GM10248 (cell line): ENCODE measurements around the gene EME2.

Experiments used
- CTCF ChIA-PET: fragments of 300-600 bp; sonication (Branson Sonifier 250); formaldehyde crosslinking; extraction: SDS; loops from one replicate; lab custom pipeline; 2021; ENCODE audit warnings: antibody characterized with exemption; lab: Yijun Ruan, JAX
- POLR2A ChIA-PET: fragments of 350-650 bp; sonication (Branson Sonifier 250); formaldehyde crosslinking; extraction: SDS; loops from one replicate; lab custom pipeline; 2020; ENCODE audit warnings: antibody characterized with exemption; lab: Yijun Ruan, JAX
- DNase-seq: peaks from one replicate; pipeline ENCODE4 v3.0.0; 2012; ENCODE audit errors: extremely low spot score
- TF ChIP-seq, protein P1 (sequence below): IDR thresholded peaks from 2 replicates; pipeline ENCODE4 v1.5.1; 2012; ENCODE audit warnings: mild to moderate bottlenecking, low read depth; ENCODE audit errors: extremely low read depth, missing control alignments, control extremely low read depth

Gene EME2

DNA sequence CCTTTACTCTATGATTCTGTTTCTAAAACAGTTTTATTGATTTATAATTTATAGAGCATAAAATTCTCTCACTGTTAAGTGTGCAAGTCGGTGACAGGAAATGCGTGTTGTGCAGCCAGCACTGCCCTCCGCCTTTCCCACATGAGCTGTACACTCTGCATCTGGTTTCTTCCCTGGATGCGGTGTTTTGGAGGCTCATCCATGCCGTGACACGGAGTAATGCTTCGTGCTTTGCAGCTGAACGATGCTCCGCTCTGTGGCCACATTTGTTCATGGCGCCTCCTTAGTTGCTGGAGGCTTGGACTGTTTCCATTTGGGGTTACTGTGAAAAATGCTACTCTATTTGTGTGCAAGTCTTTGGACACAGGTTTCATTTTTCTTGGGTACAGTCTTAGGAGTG, 28.1 kb downstream of the EME2 start:
- POLR2A ChIA-PET = no interaction called here
- CTCF ChIA-PET = no interaction called here
- DNase-seq = no peak
- TF ChIP-seq, protein P1, sequence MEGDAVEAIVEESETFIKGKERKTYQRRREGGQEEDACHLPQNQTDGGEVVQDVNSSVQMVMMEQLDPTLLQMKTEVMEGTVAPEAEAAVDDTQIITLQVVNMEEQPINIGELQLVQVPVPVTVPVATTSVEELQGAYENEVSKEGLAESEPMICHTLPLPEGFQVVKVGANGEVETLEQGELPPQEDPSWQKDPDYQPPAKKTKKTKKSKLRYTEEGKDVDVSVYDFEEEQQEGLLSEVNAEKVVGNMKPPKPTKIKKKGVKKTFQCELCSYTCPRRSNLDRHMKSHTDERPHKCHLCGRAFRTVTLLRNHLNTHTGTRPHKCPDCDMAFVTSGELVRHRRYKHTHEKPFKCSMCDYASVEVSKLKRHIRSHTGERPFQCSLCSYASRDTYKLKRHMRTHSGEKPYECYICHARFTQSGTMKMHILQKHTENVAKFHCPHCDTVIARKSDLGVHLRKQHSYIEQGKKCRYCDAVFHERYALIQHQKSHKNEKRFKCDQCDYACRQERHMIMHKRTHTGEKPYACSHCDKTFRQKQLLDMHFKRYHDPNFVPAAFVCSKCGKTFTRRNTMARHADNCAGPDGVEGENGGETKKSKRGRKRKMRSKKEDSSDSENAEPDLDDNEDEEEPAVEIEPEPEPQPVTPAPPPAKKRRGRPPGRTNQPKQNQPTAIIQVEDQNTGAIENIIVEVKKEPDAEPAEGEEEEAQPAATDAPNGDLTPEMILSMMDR = no peak

DNA sequence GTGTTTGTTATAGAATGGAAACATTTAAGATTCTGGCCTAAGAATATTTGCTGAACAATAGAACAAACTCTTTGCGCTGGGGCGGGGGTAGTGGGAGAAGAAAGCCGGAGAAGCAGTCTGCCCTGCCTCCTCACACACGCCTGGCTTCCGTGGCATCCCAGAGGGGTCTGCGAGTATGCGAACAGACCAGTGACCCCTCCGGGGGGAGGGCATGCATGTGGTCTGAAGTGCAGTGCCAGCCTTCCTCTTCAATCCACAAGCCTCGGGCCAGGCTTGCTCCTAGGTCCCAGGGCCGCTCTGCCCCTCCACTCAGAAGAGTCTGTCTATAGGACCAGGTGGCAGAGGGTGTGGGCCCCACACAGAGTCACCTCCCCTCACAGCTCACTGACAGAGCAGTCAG, 35.0 kb downstream of the EME2 start:
- POLR2A ChIA-PET = no interaction called here
- TF ChIP-seq, protein P1 = no peak
- CTCF ChIA-PET = interaction anchor here (1.4 kb wide), 1 partner anchor 16 kb away, joined by 3 read pairs; no protein-coding TSS in a partner anchor
- DNase-seq = no peak

DNA sequence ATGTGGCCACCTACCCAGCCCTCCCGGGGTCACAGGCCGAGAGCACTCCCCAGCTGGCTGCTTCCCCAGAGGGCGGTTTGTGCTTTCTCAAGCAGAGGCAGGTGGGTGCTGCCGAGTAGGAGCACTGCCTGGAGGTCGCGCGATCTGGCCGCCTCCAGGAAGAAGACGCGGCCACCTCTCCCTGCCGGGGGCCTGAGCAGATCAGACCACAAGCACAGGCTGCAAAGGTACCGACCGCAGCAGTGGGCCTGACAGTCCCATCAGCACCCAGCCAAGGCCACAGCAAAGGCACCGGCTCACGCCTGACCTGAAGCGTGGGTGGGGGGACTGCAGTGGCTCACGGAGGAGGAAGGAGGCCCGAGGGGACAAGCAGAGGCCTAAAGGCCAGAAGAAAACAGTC, 36.1 kb downstream of the EME2 start:
- CTCF ChIA-PET = no interaction called here
- TF ChIP-seq, protein P1 = no peak
- POLR2A ChIA-PET = no interaction called here
- DNase-seq = no peak

DNA sequence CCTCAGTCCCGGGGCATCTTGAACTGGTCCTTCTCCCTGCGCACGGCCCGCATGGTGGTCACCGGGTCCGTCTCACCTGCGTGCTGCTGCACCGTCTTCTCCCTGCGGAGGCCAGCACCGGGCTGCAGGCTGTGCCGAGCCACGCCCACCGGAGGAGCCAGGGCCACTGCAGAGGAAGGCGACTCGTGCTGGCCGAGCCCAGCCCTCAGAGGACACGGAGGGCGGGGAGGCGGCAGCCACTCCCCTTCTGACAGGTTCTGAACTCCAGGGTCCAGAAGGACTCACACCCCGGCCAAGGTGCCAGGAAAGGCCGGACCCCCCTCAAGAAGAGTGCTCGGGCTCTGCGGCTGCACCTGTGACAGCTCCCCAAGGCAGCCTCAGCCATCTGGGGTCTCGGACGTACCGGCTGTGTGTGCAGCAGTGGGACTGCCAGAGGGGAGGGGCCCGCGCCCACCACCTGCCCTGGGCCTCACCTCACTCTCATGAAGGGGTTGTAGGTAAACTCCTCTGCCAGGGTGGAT, 36.7 kb downstream of the EME2 start:
- DNase-seq = no peak
- CTCF ChIA-PET = no interaction called here
- TF ChIP-seq, protein P1 = no peak
- POLR2A ChIA-PET = no interaction called here

DNA sequence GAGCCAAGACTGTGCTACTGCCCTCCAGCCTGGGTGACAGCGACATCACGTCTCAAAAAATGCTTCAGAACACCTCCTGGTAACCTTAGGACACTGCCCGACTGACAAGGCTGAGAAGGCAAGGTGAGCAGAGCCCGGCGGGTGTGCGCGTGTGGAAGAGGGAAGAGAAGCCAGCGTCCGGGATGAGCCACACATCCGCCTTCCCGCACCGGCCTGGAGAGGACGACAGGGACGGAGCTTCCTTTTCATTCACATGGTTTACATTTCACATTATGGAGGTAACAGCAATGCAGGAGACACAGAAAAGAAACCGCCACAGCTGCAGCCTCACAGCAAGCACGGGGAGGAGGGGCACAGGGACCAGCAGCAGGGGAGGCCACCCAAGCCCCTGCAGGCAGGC, 37.5 kb downstream of the EME2 start:
- CTCF ChIA-PET = interaction anchor here (1.2 kb wide), 1 partner anchor 28 kb away, joined by 5 read pairs; the partner anchor contains the start of genes NUBP2 and SPSB3
- DNase-seq = no peak
- TF ChIP-seq, protein P1 = no peak
- POLR2A ChIA-PET = no interaction called here

DNA sequence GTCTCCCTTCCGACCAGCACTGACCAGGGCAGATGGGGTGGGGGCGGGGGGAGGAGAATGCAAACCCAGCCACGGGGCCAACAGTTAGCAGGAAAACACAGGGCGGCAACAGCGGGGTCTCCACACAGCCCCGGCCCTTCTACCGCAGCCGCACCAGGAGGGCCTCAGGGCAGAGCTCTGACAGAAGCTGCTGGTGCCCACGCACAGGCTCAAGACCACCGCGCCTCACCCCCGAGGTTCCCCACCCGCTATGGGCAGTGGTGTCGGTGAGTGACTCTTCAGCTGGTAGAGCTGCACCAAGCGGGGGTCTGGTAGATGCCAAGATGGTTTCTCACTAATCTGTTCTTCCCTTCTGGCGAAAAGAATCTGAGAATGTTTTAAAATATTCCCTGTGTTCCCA, 37.9 kb downstream of the EME2 start:
- TF ChIP-seq, protein P1 = no peak
- ChIA-PET CTCF (interaction anchor here (0.7 to 1.2 kb wide), 3 partner anchors 10 to 28 kb away, joined by 3 to 5 read pairs (median 4); partner anchors contain the start of genes NUBP2 and SPSB3), POLR2A (no interaction called here)
- DNase-seq = no peak
